A549 (cell line): ENCODE data around the gene PTGR2. TPM values are rescaled to one million over a fixed set of nuclear protein-coding genes. Genes with fewer than 3 reads are reported as not detected.

Source experiments
- ATAC-seq, 2 experiments: fragments of 200-7000 bp in 1 of 2; fragments of >200 bp in 1 of 2; cut with Nextera tagmentation in 1 of 2; cut with Tn5 transposase in 1 of 2; 3 replicates each; pipeline versions ENCODE4 v1.8.0 to v1.9.1; 2018 to 2020; ENCODE audit warnings: mild to moderate bottlenecking in 1 of 2, moderate library complexity in 1 of 2
- CTCF ChIA-PET: fragments of 300-600 bp; sonication (Branson Sonifier 250); formaldehyde crosslinking; extraction: SDS; loops from one replicate; lab custom pipeline; 2021; ENCODE audit warnings: antibody characterized with exemption, inconsistent platforms; lab: Yijun Ruan, JAX
- POLR2A ChIA-PET: fragments of 350-600 bp; formaldehyde crosslinking; extraction: SDS; loops from one replicate; lab custom pipeline; 2021; ENCODE audit warnings: antibody characterized with exemption, inconsistent platforms; lab: Yijun Ruan, JAX
- DNase-seq, 2 experiments: peaks; one replicate each; pipeline versions ENCODE4 v3.0.0 to v3.0.0-alpha.2; 2011 to 2016; ENCODE audit warnings: low read depth in 1 of 2, low spot score in 1 of 2
- FAIRE-seq: peaks from 2 replicates; lab custom pipeline; 2011; peaks lifted over from hg19 to GRCh38; lab: Jason Lieb, UNC
- H3K27ac ChIP-seq, 2 experiments: fragments of >200 bp; sonication (Bioruptor Twin); formaldehyde crosslinking; 3 replicates each; pipeline ENCODE4 v1.5.1; 2016 to 2017
- H3K4me1 ChIP-seq: fragments of >200 bp; sonication (Bioruptor Twin); formaldehyde crosslinking; 3 replicates; pipeline ENCODE4 v1.6.1; 2016
- H3K4me2 ChIP-seq: fragments of >200 bp; sonication (Bioruptor Twin); formaldehyde crosslinking; 3 replicates; pipeline ENCODE4 v1.6.1; 2016
- H3K4me3 ChIP-seq: fragments of >200 bp; sonication (Bioruptor Twin); formaldehyde crosslinking; 3 replicates; pipeline ENCODE4 v1.5.1; 2016
- H3K9me3 ChIP-seq: fragments of >200 bp; sonication (Bioruptor Twin); formaldehyde crosslinking; 3 replicates; pipeline ENCODE4 v1.6.1; 2016
- CBX8 ChIP-seq: fragments of 200-600 bp; sonication (generic); IDR thresholded peaks from 2 replicates; pipeline ENCODE4 v1.6.1; 2016
- CTCF ChIP-seq: fragments of >200 bp; sonication (Bioruptor Twin); formaldehyde crosslinking; IDR thresholded peaks from 3 replicates; pipeline ENCODE4 v1.5.1; 2016
- EP300 ChIP-seq, 2 experiments: fragments of >200 bp; sonication (Bioruptor Twin); formaldehyde crosslinking; IDR thresholded peaks; 2 replicates in 1 of 2; 3 replicates in 1 of 2; pipeline ENCODE4 v1.6.1; 2016 to 2017
- FOSL2 ChIP-seq, 2 experiments: fragments of 450-650 bp in 1 of 2; fragments of >200 bp in 1 of 2; sonication (Bioruptor Twin) in 1 of 2; formaldehyde crosslinking; IDR thresholded peaks; 2 replicates each; pipeline versions ENCODE4 v1.5.0 to v1.6.1; 2016 to 2020; ENCODE audit warnings: mild to moderate bottlenecking in 1 of 2, moderate library complexity in 1 of 2
- HEYL ChIP-seq: fragments of 250-450 bp; sonication (Bioruptor Pico); IDR thresholded peaks from 2 replicates; pipeline ENCODE4 v1.8.0; 2021; ENCODE audit warnings: mild to moderate bottlenecking, moderate library complexity
- HMGXB4 ChIP-seq: fragments of 250-450 bp; sonication (Bioruptor Pico); IDR thresholded peaks from 2 replicates; pipeline ENCODE4 v1.5.0; 2021; ENCODE audit warnings: mild to moderate bottlenecking, moderate library complexity, borderline replicate concordance
- KDM1A ChIP-seq: fragments of 200-600 bp; sonication (generic); IDR thresholded peaks from 2 replicates; pipeline ENCODE4 v1.6.1; 2016; ENCODE audit warnings: low read depth, mild to moderate bottlenecking
- MAZ ChIP-seq: fragments of 150-350 bp; IDR thresholded peaks from 2 replicates; pipeline ENCODE4 v1.6.1; 2014; ENCODE audit warnings: antibody characterized with exemption, low read depth, low read length, borderline replicate concordance
- NFE2L2 ChIP-seq: fragments of 150-350 bp; conservative IDR thresholded peaks from 2 replicates; pipeline ENCODE4 v1.6.1; 2014; ENCODE audit warnings: low read length
- POLR2A ChIP-seq: IDR thresholded peaks from 2 replicates; pipeline ENCODE4 v1.6.1; 2012; ENCODE audit warnings: mild to moderate bottlenecking, low read length
- POLR2AphosphoS2 ChIP-seq: conservative IDR thresholded peaks from 2 replicates; pipeline ENCODE4 v1.6.1; 2012; ENCODE audit warnings: low read length, improper control_type of control experiment, inconsistent platforms
- RAD21 ChIP-seq, 2 experiments: fragments of >200 bp in 1 of 2; sonication (Bioruptor Twin) in 1 of 2; formaldehyde crosslinking in 1 of 2; IDR thresholded peaks in 1 of 2; conservative IDR thresholded peaks in 1 of 2; 2 replicates in 1 of 2; 3 replicates in 1 of 2; pipeline ENCODE4 v1.6.1; 2012 to 2018; ENCODE audit warnings: inconsistent platforms in 1 of 2
- RFX5 ChIP-seq: fragments of 450-650 bp; IDR thresholded peaks from 2 replicates; pipeline ENCODE4 v1.7.1; 2014; ENCODE audit warnings: antibody characterized with exemption, mild to moderate bottlenecking, moderate library complexity
- TFCP2L1 ChIP-seq: fragments of 250-450 bp; sonication (Bioruptor Pico); IDR thresholded peaks from 2 replicates; pipeline ENCODE4 v1.5.0; 2021; ENCODE audit warnings: mild to moderate bottlenecking
- TP53 ChIP-seq: fragments of 250-450 bp; sonication (Bioruptor Pico); IDR thresholded peaks from 2 replicates; pipeline ENCODE4 v1.5.0; 2021; ENCODE audit warnings: mild to moderate bottlenecking, moderate library complexity
- USF2 ChIP-seq: fragments of 450-650 bp; IDR thresholded peaks from 2 replicates; pipeline ENCODE4 v1.6.1; 2014; ENCODE audit warnings: antibody characterized with exemption
- WGBS: methylation state at CpG from one replicate; pipeline ENCODE4 v1.1.6; 2017; ENCODE audit errors: missing lambda C conversion rate; 5-methylcytosine and 5-hydroxymethylcytosine counted together
- polyA plus RNA-seq, 4 experiments: library from polyadenylated mRNA; depleted of rRNA in 3 of 4; stranded (reverse); fragments of >200 nt; fragmentation: RNase III in 1 of 4; extraction: RNeasy Plus Mini Kit Qiagen cat#74134 plus additional on column Dnase treatment in 1 of 4; gene quantifications; 2 replicates in 3 of 4; 3 replicates in 1 of 4; pipeline ENCODE4 v1.2.3, GENCODE V29; 2011 to 2017

PTGR2 gene
- polyA plus RNA-seq, 2 of the 4 experiments (the other 2 are of a cell fraction) = 13.5 to 30.5 TPM

DNA sequence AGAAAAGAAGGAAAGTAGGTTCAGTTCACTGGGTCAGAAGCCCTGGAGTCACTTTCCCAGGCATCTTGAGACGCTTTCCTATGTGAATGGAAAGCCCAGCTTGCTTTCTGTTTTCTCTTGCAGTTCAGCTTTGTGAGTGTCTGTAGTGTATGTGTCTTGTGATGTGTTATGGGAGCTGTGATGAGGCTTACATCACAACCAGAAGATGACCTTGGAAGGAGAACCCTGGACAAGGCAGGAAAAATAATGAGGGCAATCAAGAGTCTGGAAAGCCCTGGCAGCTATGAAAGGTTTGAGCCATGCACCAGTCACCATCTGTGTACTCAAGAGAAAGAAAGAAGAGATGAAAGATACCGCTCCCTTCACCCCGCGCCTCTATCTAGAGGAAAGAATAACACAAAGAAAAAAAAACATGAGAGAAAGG is 35.2 kb upstream of the PTGR2 start (continued):
- TF ChIP-seq HMGXB4 (CRISPR knock-in tag) (no peak), USF2 (no peak), CBX8 (no peak), HEYL (no peak)

GRCh38 chr14:73817020-73817655 is 34.5 kb upstream of the PTGR2 start:
- ChIA-PET CTCF (interaction anchor here (0.6 to 2.0 kb wide), 8 partner anchors 9 to 88 kb away, joined by 3 to 6 read pairs (median 4); no protein-coding TSS in a partner anchor), POLR2A (no interaction called here)
- FAIRE-seq (no peak), ATAC-seq (no peak), DNase-seq (no peak)
- H3K27ac ChIP-seq = no peak overlapping the region
- no peaks in the 10 kb centered on the region for H3K9me3 ChIP-seq
- TF ChIP-seq MAZ (no peak), KDM1A (no peak), POLR2A (no peak), TFCP2L1 (CRISPR knock-in tag) (no peak), HMGXB4 (CRISPR knock-in tag) (no peak), USF2 (no peak)
- H3K4me3 ChIP-seq = no peak overlapping the region
- no peak overlapping the region for H3K4me2 ChIP-seq
- no peaks in the 10 kb centered on the region for H3K4me1 ChIP-seq
- WGBS = 80% methylated on average over 7 of the region's 7 CpGs

GRCh38 chr14:73818821-73819220 is 32.8 kb upstream of the PTGR2 start:
- Histone ChIP-seq H3K4me3 (no peak overlapping the region), H3K9me3 (no peaks in the 10 kb centered on the region)
- WGBS = 90% methylated on average over 9 of the region's 9 CpGs
- DNase-seq = no peak
- TF ChIP-seq POLR2AphosphoS2 (no peak), FOSL2 (IDR thresholded peaks at IDR 0.05) (no peak), FOSL2 (CRISPR knock-in tag; IDR thresholded peaks at IDR 0.05) (no peak), TP53 (no peak), KDM1A (no peak), CTCF (no peak), POLR2A (no peak), RAD21 (conservative IDR thresholded peaks at IDR 0.05 in 1 of 2, IDR thresholded peaks at IDR 0.05 in 1 of 2) (no peak), EP300 (IDR thresholded peaks at IDR 0.05) (no peak), NFE2L2 (no peak), RFX5 (no peak)
- TF ChIP-seq, all 56 proteins: peak for 0
- FAIRE-seq (no peak), ATAC-seq (no peak)
- Histone ChIP-seq H3K27ac (no peak overlapping the region), H3K4me2 (no peak overlapping the region), H3K4me1 (no peaks in the 10 kb centered on the region)
- POLR2A ChIA-PET = no interaction called here
- CTCF ChIA-PET = interaction anchor here (0.7 to 3.0 kb wide), 6 partner anchors 9 to 696 kb away, joined by 3 to 19 read pairs (median 3); a partner anchor contains a TSS
